NCI-H2227 treated with DMSO at 0.1 percent for 48 hours (cell line): ENCODE results near the gene RPL36.
"Not testable (repeated sequence)": the region's sequence is repeated elsewhere in the genome, so short reads cannot be mapped to it uniquely, and the experiment has no call there.

Experiments
- DNase-seq: peaks from one replicate; lab custom pipeline; 2025; lab: John Stamatoyannopoulos, UW

The RPL36 gene

GRCh38 chr19:5706876-5707573, 16.9 kb downstream of the RPL36 start:
- DNase-seq, result no peak

GRCh38 chr19:5707576-5708575, 17.8 kb downstream of the RPL36 start:
- no peak for DNase-seq

GRCh38 chr19:5711025-5711424, 20.9 kb downstream of the RPL36 start:
- no peak for DNase-seq

- DNase-seq, result no peak
Measured at GRCh38 chr19:5711713-5712161, 21.6 kb downstream of the RPL36 start.

GRCh38 chr19:5713228-5713627, 23.1 kb downstream of the RPL36 start:
- no peak for DNase-seq

GRCh38 chr19:5714816-5715215, 24.7 kb downstream of the RPL36 start:
- DNase-seq, result no peak

- no peak for DNase-seq
Measured at GRCh38 chr19:5717215-5717935, 27.3 kb downstream of the RPL36 start.

- DNase-seq, result no peak
Measured at GRCh38 chr19:5718037-5718578, 28.0 kb downstream of the RPL36 start.

GRCh38 chr19:5718579-5719273, 28.6 kb downstream of the RPL36 start:
- DNase-seq, result no peak

GRCh38 chr19:5719274-5719960, 29.3 kb downstream of the RPL36 start:
- DNase-seq, result no peak

GRCh38 chr19:5719961-5720790, 30.1 kb downstream of the RPL36 start, which contains the start of the genes CATSPERD and LONP1:
Gene CATSPERD, plus strand, starts transcription at chr19:5720637. Its CDS starts 101 bp downstream, at chr19:5720738.
Gene LONP1, minus strand, starts transcription at chr19:5720146. Its CDS starts 14 bp downstream, at chr19:5720132.
- peak; percentile 96 for DNase-seq

GRCh38 chr19:5727453-5728050, 37.5 kb downstream of the RPL36 start:
- no peak for DNase-seq

- not testable (repeated sequence) for DNase-seq
Measured at GRCh38 chr19:5733172-5733571, 43.1 kb downstream of the RPL36 start.

- no peak for DNase-seq
Measured at GRCh38 chr19:5738423-5738822, 48.3 kb downstream of the RPL36 start.
